Osteoblast (primary cell): ENCODE data around the gene EOLA1. TPM values are rescaled to one million over a fixed set of nuclear protein-coding genes. Genes with fewer than 3 reads are reported as not detected.

Experiments used
- DNase-seq: peaks from one replicate; pipeline ENCODE4 v3.0.0; 2011; ENCODE audit warnings: low spot score, mixed read lengths; ENCODE audit not compliant: insufficient read length; ENCODE audit errors: missing footprints
- H2AFZ ChIP-seq: 2 replicates; pipeline ENCODE4 v1.6.0; 2011; ENCODE audit warnings: mild to moderate bottlenecking, low read length
- H3K27ac ChIP-seq: 2 replicates; pipeline ENCODE4 v1.5.1; 2011; ENCODE audit warnings: mild to moderate bottlenecking, low read depth, low read length, moderate library complexity
- H3K27me3 ChIP-seq: 2 replicates; pipeline ENCODE4 v1.6.0; 2012; ENCODE audit warnings: mild to moderate bottlenecking, control low read depth, inconsistent platforms, low read length, moderate library complexity; ENCODE audit not compliant: insufficient read depth
- H3K36me3 ChIP-seq: 2 replicates; pipeline ENCODE4 v1.5.1; 2011; ENCODE audit warnings: mild to moderate bottlenecking, low read length, control low read depth, moderate library complexity; ENCODE audit not compliant: insufficient read depth
- H3K4me1 ChIP-seq: 2 replicates; pipeline ENCODE4 v1.5.1; 2011; ENCODE audit warnings: mild to moderate bottlenecking, low read length, control low read depth, moderate library complexity; ENCODE audit not compliant: insufficient read depth
- H3K4me2 ChIP-seq: 2 replicates; pipeline ENCODE4 v1.6.0; 2011; ENCODE audit warnings: mild to moderate bottlenecking, low read length; ENCODE audit not compliant: insufficient read depth
- H3K4me3 ChIP-seq: fragments of 200-600 bp; sonication (generic); 3 replicates; pipeline ENCODE4 v1.5.1; 2012; ENCODE audit warnings: mild to moderate bottlenecking, low read length, inconsistent platforms; ENCODE audit not compliant: insufficient read depth
- H3K79me2 ChIP-seq: 2 replicates; pipeline ENCODE4 v1.6.0; 2012; ENCODE audit warnings: mild to moderate bottlenecking, low read length, control low read depth, inconsistent platforms; ENCODE audit not compliant: insufficient read depth
- H3K9me3 ChIP-seq: 2 replicates; pipeline ENCODE4 v1.5.1; 2011; ENCODE audit warnings: low read depth, low read length, control low read depth
- H4K20me1 ChIP-seq: 2 replicates; pipeline ENCODE4 v1.6.0; 2012; ENCODE audit warnings: mild to moderate bottlenecking, low read length, control low read depth; ENCODE audit not compliant: insufficient read depth
- CTCF ChIP-seq: IDR thresholded peaks from 2 replicates; pipeline ENCODE4 v1.5.1; 2011; ENCODE audit warnings: mild to moderate bottlenecking, low read depth, low read length, moderate library complexity; ENCODE audit errors: extremely low read depth
- total RNA-seq: library from RNA; depleted of rRNA; stranded (reverse); fragments of >200 nt; gene quantifications from 2 replicates; pipeline ENCODE4 v1.2.3, GENCODE V29; 2012

The EOLA1 gene
- total RNA-seq, 1 donor = 13.0 TPM

- H3K27me3 ChIP-seq = peaks cover 20% of the 10 kb centered on the region
- no peak for TF ChIP-seq CTCF
- DNase-seq = no peak
- peaks cover 10% of the 10 kb centered on the region for H3K79me2 ChIP-seq
- H3K4me2 ChIP-seq = no peak overlapping the region
- peaks cover 7% of the 10 kb centered on the region for H3K4me1 ChIP-seq
- H3K36me3 ChIP-seq = no peaks in the 10 kb centered on the region
- H3K9me3 ChIP-seq = no peaks in the 10 kb centered on the region
- H3K27ac ChIP-seq = no peak overlapping the region
- H3K4me3 ChIP-seq = no peak overlapping the region
- no peaks in the 10 kb centered on the region for H4K20me1 ChIP-seq
- no peak overlapping the region for H2AFZ ChIP-seq
Measured at GRCh38 chrX:149508467-149508866, 32.3 kb upstream of the EOLA1 start.

GRCh38 chrX:149510386-149510785 lies 30.4 kb upstream of the EOLA1 start:
- Histone ChIP-seq H3K9me3 (no peaks in the 10 kb centered on the region), H3K4me2 (no peak overlapping the region), H2AFZ (no peak overlapping the region), H3K79me2 (no peaks in the 10 kb centered on the region), H3K36me3 (no peaks in the 10 kb centered on the region), H3K4me3 (no peak overlapping the region), H4K20me1 (no peaks in the 10 kb centered on the region), H3K27ac (no peak overlapping the region), H3K4me1 (peaks cover 3% of the 10 kb centered on the region), H3K27me3 (peaks cover 20% of the 10 kb centered on the region)
- DNase-seq = peak; percentile 64
- TF ChIP-seq CTCF = peak; percentile 37

GRCh38 chrX:149511081-149511480 lies 29.7 kb upstream of the EOLA1 start:
- Histone ChIP-seq H3K36me3 (no peaks in the 10 kb centered on the region), H3K27ac (no peak overlapping the region), H3K9me3 (no peaks in the 10 kb centered on the region), H3K4me3 (no peak overlapping the region), H4K20me1 (no peaks in the 10 kb centered on the region), H3K4me2 (no peak overlapping the region), H3K4me1 (peaks cover 3% of the 10 kb centered on the region), H2AFZ (no peak overlapping the region), H3K79me2 (no peaks in the 10 kb centered on the region), H3K27me3 (peaks cover 20% of the 10 kb centered on the region)
- TF ChIP-seq CTCF = no peak
- DNase-seq = no peak

- no peak overlapping the region for H2AFZ ChIP-seq
- H3K9me3 ChIP-seq = no peaks in the 10 kb centered on the region
- peaks cover 3% of the 10 kb centered on the region for H3K4me1 ChIP-seq
- no peak overlapping the region for H3K27ac ChIP-seq
- no peak overlapping the region for H3K4me2 ChIP-seq
- peak; percentile 81 for DNase-seq
- peaks cover 20% of the 10 kb centered on the region for H3K27me3 ChIP-seq
- H4K20me1 ChIP-seq = no peaks in the 10 kb centered on the region
- H3K4me3 ChIP-seq = no peak overlapping the region
- H3K79me2 ChIP-seq = no peaks in the 10 kb centered on the region
- H3K36me3 ChIP-seq = no peaks in the 10 kb centered on the region
- peak; percentile 71 for TF ChIP-seq CTCF
Measured at GRCh38 chrX:149512225-149512885, 28.5 kb upstream of the EOLA1 start.
